GM23338 (cell line): Measurements from ENCODE around the gene PALLD. TPM values are rescaled to one million over a fixed set of nuclear protein-coding genes. Genes with fewer than 3 reads are reported as not detected.

Source experiments
- ATAC-seq: fragments of 200-7000 bp; cut with Tn5 transposase; 3 replicates; pipeline ENCODE4 v1.9.1; 2020
- DNase-seq: peaks from one replicate; pipeline ENCODE4 v3.0.0-alpha.2; 2015; ENCODE audit warnings: low spot score
- H2AFZ ChIP-seq: fragments of 200-600 bp; sonication (generic); 2 replicates; pipeline ENCODE4 v1.8.0; 2016; ENCODE audit warnings: antibody characterized with exemption, mild to moderate bottlenecking, moderate library complexity
- H3F3A ChIP-seq: fragments of 200-600 bp; sonication (generic); replicated peaks from 2 replicates; pipeline ENCODE4 v1.8.0; 2017; ENCODE audit warnings: antibody characterized with exemption, mixed run types, low read depth
- H3K27ac ChIP-seq: fragments of 200-600 bp; sonication (generic); 2 replicates; pipeline ENCODE4 v1.6.1; 2016; ENCODE audit warnings: low read depth
- H3K27me3 ChIP-seq: fragments of 200-600 bp; sonication (generic); 2 replicates; pipeline ENCODE4 v1.8.0; 2016; ENCODE audit warnings: mild to moderate bottlenecking, mixed run types, moderate library complexity; ENCODE audit not compliant: insufficient read depth
- H3K36me3 ChIP-seq: fragments of 200-600 bp; sonication (generic); 2 replicates; pipeline ENCODE4 v1.8.0; 2016; ENCODE audit warnings: mild to moderate bottlenecking; ENCODE audit not compliant: insufficient read depth
- H3K4me1 ChIP-seq: fragments of 200-600 bp; sonication (generic); 2 replicates; pipeline ENCODE4 v1.8.0; 2016; ENCODE audit warnings: mild to moderate bottlenecking, moderate library complexity; ENCODE audit not compliant: insufficient read depth
- H3K4me2 ChIP-seq: fragments of 200-600 bp; sonication (generic); 2 replicates; pipeline ENCODE4 v1.7.1; 2017; ENCODE audit warnings: mixed run types
- H3K4me3 ChIP-seq: fragments of 200-600 bp; sonication (generic); 2 replicates; pipeline ENCODE4 v1.6.1; 2016; ENCODE audit warnings: mixed run types
- H3K79me2 ChIP-seq: fragments of 200-600 bp; sonication (generic); replicated peaks from 2 replicates; pipeline ENCODE4 v1.8.0; 2017; ENCODE audit warnings: mild to moderate bottlenecking; ENCODE audit not compliant: insufficient read depth
- H3K9me2 ChIP-seq: fragments of 200-600 bp; sonication (generic); 2 replicates; pipeline ENCODE4 v1.8.0; 2017; ENCODE audit not compliant: insufficient read depth
- H4K20me1 ChIP-seq: fragments of 200-600 bp; sonication (generic); replicated peaks from 2 replicates; pipeline ENCODE4 v1.8.0; 2017; ENCODE audit warnings: mild to moderate bottlenecking; ENCODE audit not compliant: insufficient read depth
- H3K27ac Mint-ChIP-seq: 2 replicates; pipeline ENCODE4 v1.8.0; 2020; ENCODE audit warnings: inconsistent platforms, mild to moderate bottlenecking, moderate library complexity, mixed read lengths
- H3K27me3 Mint-ChIP-seq: 3 replicates; pipeline ENCODE4 v1.8.0; 2022; ENCODE audit warnings: low read depth, mild to moderate bottlenecking, moderate library complexity, mixed read lengths, inconsistent platforms; ENCODE audit not compliant: insufficient read depth, poor library complexity
- H3K36me3 Mint-ChIP-seq: 3 replicates; pipeline ENCODE4 v1.8.0; 2021; ENCODE audit warnings: low read depth, mild to moderate bottlenecking, inconsistent platforms, moderate library complexity, mixed read lengths
- H3K4me1 Mint-ChIP-seq: 3 replicates; pipeline ENCODE4 v1.8.0; 2020; ENCODE audit warnings: mild to moderate bottlenecking, inconsistent platforms, mixed read lengths
- H3K4me3 Mint-ChIP-seq: 3 replicates; pipeline ENCODE4 v1.8.0; 2021; ENCODE audit warnings: moderate library complexity, mild to moderate bottlenecking, inconsistent platforms, mixed read lengths
- H3K9me3 Mint-ChIP-seq: 3 replicates; pipeline ENCODE4 v1.8.0; 2020; ENCODE audit warnings: moderate library complexity, mild to moderate bottlenecking, inconsistent platforms, mixed read lengths
- CREB1 ChIP-seq: fragments of 250-450 bp; sonication (Bioruptor Pico); IDR thresholded peaks from 2 replicates; pipeline ENCODE4 v1.5.0; 2020; ENCODE audit warnings: low read depth, mild to moderate bottlenecking, moderate library complexity
- CTCF ChIP-seq, 2 experiments: fragments of 200-600 bp in 1 of 2; sonication (generic) in 1 of 2; conservative IDR thresholded peaks; 2 replicates each; pipeline versions ENCODE4 v1.5.1 to v1.6.1; 2016 to 2017; ENCODE audit warnings: antibody characterized with exemption in 2 of 2, low read depth in 2 of 2, mild to moderate bottlenecking in 2 of 2, moderate library complexity in 1 of 2
- ETS1 ChIP-seq: IDR thresholded peaks from 2 replicates; pipeline ENCODE4 v1.6.1; 2016; ENCODE audit warnings: antibody characterized with exemption
- EZH2 ChIP-seq: fragments of 200-600 bp; sonication (generic); IDR thresholded peaks from one replicate; pipeline ENCODE4 v1.8.0; 2017; ENCODE audit warnings: antibody characterized with exemption, mild to moderate bottlenecking, low read depth; ENCODE audit not compliant: unreplicated experiment
- EZH2phosphoT487 ChIP-seq: fragments of 200-600 bp; sonication (generic); IDR thresholded peaks from one replicate; pipeline ENCODE4 v1.8.1; 2018; ENCODE audit warnings: antibody characterized with exemption; ENCODE audit not compliant: unreplicated experiment
- JUNB ChIP-seq: IDR thresholded peaks from one replicate; pipeline ENCODE4 v1.6.1; 2016; ENCODE audit warnings: antibody characterized with exemption; ENCODE audit not compliant: unreplicated experiment
- NANOG ChIP-seq: IDR thresholded peaks from 2 replicates; pipeline ENCODE4 v1.6.1; 2016; ENCODE audit warnings: antibody characterized with exemption, borderline replicate concordance
- POLR2AphosphoS5 ChIP-seq: IDR thresholded peaks from 2 replicates; pipeline ENCODE4 v1.6.1; 2016; ENCODE audit warnings: antibody characterized with exemption, low read depth
- REST ChIP-seq: IDR thresholded peaks from one replicate; pipeline ENCODE4 v1.6.1; 2018; ENCODE audit warnings: antibody characterized with exemption; ENCODE audit not compliant: unreplicated experiment
- STAT1 ChIP-seq: IDR thresholded peaks from one replicate; pipeline ENCODE4 v1.6.1; 2016; ENCODE audit warnings: antibody characterized with exemption; ENCODE audit not compliant: unreplicated experiment
- ZNF114 ChIP-seq: fragments of 250-450 bp; sonication (Bioruptor Pico); IDR thresholded peaks from 2 replicates; pipeline ENCODE4 v1.5.0; 2020; ENCODE audit warnings: mild to moderate bottlenecking, moderate library complexity
- ZNF331 ChIP-seq: fragments of 250-450 bp; sonication (Bioruptor Pico); IDR thresholded peaks from 2 replicates; pipeline ENCODE4 v1.5.0; 2020; ENCODE audit warnings: low read depth, mild to moderate bottlenecking, moderate library complexity
- ZNF462 ChIP-seq: fragments of 250-450 bp; sonication (Bioruptor Pico); IDR thresholded peaks from 2 replicates; pipeline ENCODE4 v1.5.0; 2020; ENCODE audit warnings: mild to moderate bottlenecking, moderate library complexity
- polyA plus RNA-seq: library from polyadenylated mRNA; unstranded; fragments of >200 nt; fragmentation: Nextera tagmentation; extraction: Ambion mirVana; gene quantifications from 2 replicates; pipeline ENCODE4 v1.2.1, GENCODE V29; 2016
- total RNA-seq: library from RNA; depleted of rRNA; stranded (reverse); fragments of >200 nt; shearing (Covaris generic); gene quantifications from 2 replicates; pipeline ENCODE4 v1.2.3, GENCODE V29; 2014

The PALLD gene
- total and polyA plus RNA-seq, 2 experiments from 2014 or later: 13.1 to 30.2 TPM

- H3K4me3 Mint-ChIP-seq: no peak overlapping the region
- no peaks in the 10 kb centered on the region for H3K79me2 ChIP-seq
- H4K20me1 ChIP-seq: no peaks in the 10 kb centered on the region
- H3K4me1 Mint-ChIP-seq: no peaks in the 10 kb centered on the region; the same call in 2 of the 3 replicates
- H3K4me2 ChIP-seq: no peak overlapping the region
- H3K27me3 Mint-ChIP-seq: no peaks in the 10 kb centered on the region
- H3K27me3 ChIP-seq: no peaks in the 10 kb centered on the region
- H3K9me2 ChIP-seq: no peaks in the 10 kb centered on the region
- ATAC-seq: no peak
- no peak overlapping the region for H3K4me3 ChIP-seq
- H3K36me3 ChIP-seq: no peaks in the 10 kb centered on the region
- no peak overlapping the region for H3K27ac ChIP-seq
- H3K27ac Mint-ChIP-seq: no peak overlapping the region
- no peaks in the 10 kb centered on the region for H3F3A ChIP-seq
- no peak overlapping the region for H2AFZ ChIP-seq
- no peaks in the 10 kb centered on the region for H3K4me1 ChIP-seq
- no peaks in the 10 kb centered on the region for H3K9me3 Mint-ChIP-seq
- TF ChIP-seq CREB1 (CRISPR knock-in tag): no peak
- no peak for TF ChIP-seq POLR2AphosphoS5
- no peak for TF ChIP-seq ZNF331 (CRISPR knock-in tag)
- TF ChIP-seq REST: no peak
- no peak for TF ChIP-seq ETS1
- no peak for TF ChIP-seq EZH2
- TF ChIP-seq EZH2phosphoT487: no peak
- TF ChIP-seq ZNF462 (CRISPR knock-in tag): no peak
- no peak for TF ChIP-seq ZNF114 (CRISPR knock-in tag)
- no peak for TF ChIP-seq NANOG
- TF ChIP-seq CTCF (conservative IDR thresholded peaks at IDR 0.05; ENCODE audit: low read depth in 2 of 2): no peak
- TF ChIP-seq JUNB: no peak
- no peak for TF ChIP-seq STAT1
- H3K36me3 Mint-ChIP-seq: no peaks in the 10 kb centered on the region
- DNase-seq: no peak
Observed at GRCh38 chr4:168708108-168708507, 211.3 kb downstream of the PALLD start.
